ENCODE measurements around the gene RCAN2. TPM values are rescaled to one million over a fixed set of nuclear protein-coding genes. Genes with fewer than 3 reads are reported as not detected.

The RCAN2 gene
- total and polyA plus RNA-seq, 2 donors (not counting 3 experiments of a cell fraction or from before 2014, with no cell fraction given) = 0.07 to 0.33 TPM

GRCh38 chr6:46305236-46305635, 186.0 kb downstream of the RCAN2 start:
- H3K36me3 ChIP-seq (ENCODE audit: control insufficient read depth in 2 of 2, extremely low read depth in 1 of 2, insufficient read depth in 2 of 2, low read length in 2 of 2) = no peaks in the 10 kb centered on the region
- POLR2A ChIA-PET = no interaction called here
- H2AFZ ChIP-seq (ENCODE audit: low read depth, low read length) = no peak overlapping the region
- no peak overlapping the region for H3K4me2 ChIP-seq (ENCODE audit: insufficient read depth, low read length)
- FAIRE-seq = no peak
- H3K9me1 ChIP-seq (replicated peaks; ENCODE audit: control insufficient read depth, extremely low read depth, insufficient read depth, low read length) = no peaks in the 10 kb centered on the region
- H3K4me1 ChIP-seq (ENCODE audit: control insufficient read depth, extremely low read depth, insufficient read depth, low read length) = no peaks in the 10 kb centered on the region
- CTCF ChIA-PET = no interaction called here
- BruUV-seq (replicated peaks) = no TSS peak
- H3K27ac ChIP-seq (ENCODE audit: insufficient read depth, low read depth, low read length) = no peak overlapping the region
- no peaks in the 10 kb centered on the region for H4K20me1 ChIP-seq (replicated peaks; ENCODE audit: control insufficient read depth, extremely low read depth, insufficient read depth, low read length)
- H3K79me2 ChIP-seq (ENCODE audit: control insufficient read depth, insufficient read depth, low read length) = no peaks in the 10 kb centered on the region
- H3K9ac ChIP-seq (replicated peaks; ENCODE audit: extremely low read depth, insufficient read depth, low read length) = no peak overlapping the region
- intact Hi-C loops (cut with micrococcal nuclease) (no loop called here), dilution Hi-C loops (cut with MboI; ENCODE audit: extremely low pct_ligation_motif_present, low sequenced_read_pairs) (no loop called here)
- DNase-seq (ENCODE audit: low read depth, low spot score) = no peak
- peaks cover 0 to 11% of the 10 kb centered on the region in 2 experiments for H3K27me3 ChIP-seq (ENCODE audit: control insufficient read depth in 2 of 2, insufficient read depth in 2 of 2, low read length in 2 of 2)
- no peak for TF ChIP-seq FOS (IDR thresholded peaks at IDR 0.05; ENCODE audit: borderline replicate concordance, insufficient read depth, low read length)
- no peak for TF ChIP-seq MYC (IDR thresholded peaks at IDR 0.05; ENCODE audit: low read depth, low read length)
- TF ChIP-seq GATA2 (IDR thresholded peaks at IDR 0.05; ENCODE audit: insufficient read depth, insufficient read length, low read depth, low read length) = no peak
- no peak for TF ChIP-seq EZH2 (IDR thresholded peaks at IDR 0.05; ENCODE audit: borderline replicate concordance, low read depth, low read length, severe bottlenecking)
- TF ChIP-seq, protein P1, sequence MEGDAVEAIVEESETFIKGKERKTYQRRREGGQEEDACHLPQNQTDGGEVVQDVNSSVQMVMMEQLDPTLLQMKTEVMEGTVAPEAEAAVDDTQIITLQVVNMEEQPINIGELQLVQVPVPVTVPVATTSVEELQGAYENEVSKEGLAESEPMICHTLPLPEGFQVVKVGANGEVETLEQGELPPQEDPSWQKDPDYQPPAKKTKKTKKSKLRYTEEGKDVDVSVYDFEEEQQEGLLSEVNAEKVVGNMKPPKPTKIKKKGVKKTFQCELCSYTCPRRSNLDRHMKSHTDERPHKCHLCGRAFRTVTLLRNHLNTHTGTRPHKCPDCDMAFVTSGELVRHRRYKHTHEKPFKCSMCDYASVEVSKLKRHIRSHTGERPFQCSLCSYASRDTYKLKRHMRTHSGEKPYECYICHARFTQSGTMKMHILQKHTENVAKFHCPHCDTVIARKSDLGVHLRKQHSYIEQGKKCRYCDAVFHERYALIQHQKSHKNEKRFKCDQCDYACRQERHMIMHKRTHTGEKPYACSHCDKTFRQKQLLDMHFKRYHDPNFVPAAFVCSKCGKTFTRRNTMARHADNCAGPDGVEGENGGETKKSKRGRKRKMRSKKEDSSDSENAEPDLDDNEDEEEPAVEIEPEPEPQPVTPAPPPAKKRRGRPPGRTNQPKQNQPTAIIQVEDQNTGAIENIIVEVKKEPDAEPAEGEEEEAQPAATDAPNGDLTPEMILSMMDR (IDR thresholded peaks at IDR 0.05; ENCODE audit: extremely low read depth in 1 of 2, insufficient read depth in 1 of 2, low read depth in 1 of 2, low read length in 2 of 2) = no peak
- TF ChIP-seq MAX (IDR thresholded peaks at IDR 0.05; ENCODE audit: insufficient read depth, insufficient read length) = no peak
- TF ChIP-seq JUN (IDR thresholded peaks at IDR 0.05; ENCODE audit: borderline replicate concordance, insufficient read depth, insufficient read length, low read depth) = no peak
- no peak for TF ChIP-seq POLR2AphosphoS5 (IDR thresholded peaks at IDR 0.05; ENCODE audit: insufficient read depth, low read depth, low read length)
- TF ChIP-seq POLR2A (IDR thresholded peaks at IDR 0.05; ENCODE audit: low read depth, low read length) = no peak
- no peaks in the 10 kb centered on the region for H3K9me3 ChIP-seq (replicated peaks; ENCODE audit: control insufficient read depth, insufficient read depth, low read length)
- H3K4me3 ChIP-seq (replicated peaks in 1 of 3; ENCODE audit: insufficient read depth in 1 of 3, low read depth in 1 of 3, low read length in 3 of 3) = no peak overlapping the region
